GM18517 (cell line): ENCODE data around the gene NAV2.

Source experiments
- ATAC-seq: cut with Tn5 transposase; IDR thresholded peaks from one replicate; pipeline ENCODE4 v1.9.1; 2021; ENCODE audit warnings: mild to moderate bottlenecking, moderate library complexity; ENCODE audit not compliant: unreplicated experiment

Gene NAV2

GRCh38 chr11:19853016-19853415 is 140.4 kb downstream of the NAV2 start:
- ATAC-seq = no peak

GRCh38 chr11:19853920-19854319 is 141.3 kb downstream of the NAV2 start:
- ATAC-seq = no peak

GRCh38 chr11:19861171-19861570 is 148.5 kb downstream of the NAV2 start:
- ATAC-seq = no peak

GRCh38 chr11:19862091-19862490 is 149.5 kb downstream of the NAV2 start:
- ATAC-seq = no peak

- no peak for ATAC-seq
Observed at GRCh38 chr11:19864141-19865140, 151.8 kb downstream of the NAV2 start.

- ATAC-seq = no peak
Observed at GRCh38 chr11:19866037-19866436, 153.4 kb downstream of the NAV2 start.

GRCh38 chr11:19866521-19866920 is 153.9 kb downstream of the NAV2 start:
- ATAC-seq = no peak

- no peak for ATAC-seq
Observed at GRCh38 chr11:19867064-19867463, 154.4 kb downstream of the NAV2 start.

GRCh38 chr11:19868281-19868821 is 155.7 kb downstream of the NAV2 start:
- no peak for ATAC-seq

GRCh38 chr11:19868871-19869270 is 156.2 kb downstream of the NAV2 start:
- no peak for ATAC-seq

GRCh38 chr11:19869466-19869865 is 156.8 kb downstream of the NAV2 start:
- ATAC-seq = no peak

GRCh38 chr11:19869946-19870589 is 157.4 kb downstream of the NAV2 start:
- ATAC-seq = no peak

- no peak for ATAC-seq
Observed at GRCh38 chr11:19871531-19871930, 158.9 kb downstream of the NAV2 start.

- no peak for ATAC-seq
Observed at GRCh38 chr11:19872512-19873145, 160.0 kb downstream of the NAV2 start.

GRCh38 chr11:19873730-19874129 is 161.1 kb downstream of the NAV2 start:
- no peak for ATAC-seq

- ATAC-seq = no peak
Observed at GRCh38 chr11:19874266-19874665, 161.6 kb downstream of the NAV2 start.

GRCh38 chr11:19876750-19877149 is 164.1 kb downstream of the NAV2 start:
- no peak for ATAC-seq

GRCh38 chr11:19878520-19878919 is 165.9 kb downstream of the NAV2 start:
- ATAC-seq = no peak

GRCh38 chr11:19879307-19880087 is 166.9 kb downstream of the NAV2 start:
- no peak for ATAC-seq

GRCh38 chr11:19880088-19880345 is 167.4 kb downstream of the NAV2 start:
- ATAC-seq = no peak

- no peak for ATAC-seq
Observed at GRCh38 chr11:19881177-19881576, 168.5 kb downstream of the NAV2 start.
